VCaP (cell line): ENCODE results near the gene CDH13.

ENCODE experiments used
- H3K27ac ChIP-seq: fragments of 450-650 bp; 2 replicates; pipeline ENCODE4 v1.5.1; 2017
- CTCF ChIP-seq: fragments of 450-650 bp; conservative IDR thresholded peaks from 2 replicates; pipeline ENCODE4 v1.5.1; 2017; ENCODE audit warnings: mild to moderate bottlenecking, moderate library complexity

The CDH13 gene

GRCh38 chr16:83532634-83533033 is 905.9 kb downstream of the CDH13 start:
- no peak for TF ChIP-seq CTCF
- peak overlapping the region; percentile 11; the same call in 1 of the 2 replicates for H3K27ac ChIP-seq

- H3K27ac ChIP-seq, result peak overlapping the region; percentile 11; the same call in 1 of the 2 replicates
- TF ChIP-seq CTCF, result no peak
Observed at GRCh38 chr16:83533193-83533592, 906.4 kb downstream of the CDH13 start.

GRCh38 chr16:83538707-83539106 is 911.9 kb downstream of the CDH13 start:
- no peak for TF ChIP-seq CTCF
- no peak overlapping the region for H3K27ac ChIP-seq

GRCh38 chr16:83539736-83540490 is 913.1 kb downstream of the CDH13 start:
- TF ChIP-seq CTCF, result no peak
- H3K27ac ChIP-seq, result no peak overlapping the region

- no peak overlapping the region for H3K27ac ChIP-seq
- no peak for TF ChIP-seq CTCF
Observed at GRCh38 chr16:83541231-83541630, 914.5 kb downstream of the CDH13 start.

- no peak for TF ChIP-seq CTCF
- no peak overlapping the region for H3K27ac ChIP-seq
Observed at GRCh38 chr16:83542491-83542890, 915.7 kb downstream of the CDH13 start.

- TF ChIP-seq CTCF, result no peak
Observed at GRCh38 chr16:83549316-83550182, 922.8 kb downstream of the CDH13 start.

More at GRCh38 chr16:83549316-83550182, 922.8 kb downstream of the CDH13 start:
- no peak overlapping the region for H3K27ac ChIP-seq
